ENCODE data around the gene GH1. TPM values are rescaled to one million over a fixed set of nuclear protein-coding genes. Genes with fewer than 3 reads are reported as not detected.

GH1 gene
- polyA plus RNA-seq, 2 of the 4 experiments (the other 2 are of a cell fraction) = not detected

DNA sequence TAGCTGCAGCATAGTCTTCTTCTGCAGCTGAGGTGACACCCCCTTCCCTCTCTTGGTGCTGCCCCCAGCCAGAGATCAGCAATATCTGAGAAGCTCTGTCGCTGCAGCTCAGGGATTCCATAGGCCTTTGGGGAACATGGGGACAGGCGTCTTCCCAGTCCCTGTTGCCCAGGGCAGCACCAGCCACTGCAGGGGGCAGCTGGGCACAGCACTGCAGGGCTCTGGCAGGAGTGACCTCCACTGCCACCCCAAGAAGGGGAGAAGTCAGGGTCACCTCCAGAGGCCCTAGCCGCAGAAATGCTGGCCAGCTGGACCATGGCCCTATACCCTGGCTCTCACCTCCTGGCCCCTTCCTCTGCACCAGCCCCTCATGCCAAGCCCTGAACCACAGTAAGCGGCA is 37.2 kb upstream of the GH1 start:
- no peak for FAIRE-seq
- TF ChIP-seq, protein P1, sequence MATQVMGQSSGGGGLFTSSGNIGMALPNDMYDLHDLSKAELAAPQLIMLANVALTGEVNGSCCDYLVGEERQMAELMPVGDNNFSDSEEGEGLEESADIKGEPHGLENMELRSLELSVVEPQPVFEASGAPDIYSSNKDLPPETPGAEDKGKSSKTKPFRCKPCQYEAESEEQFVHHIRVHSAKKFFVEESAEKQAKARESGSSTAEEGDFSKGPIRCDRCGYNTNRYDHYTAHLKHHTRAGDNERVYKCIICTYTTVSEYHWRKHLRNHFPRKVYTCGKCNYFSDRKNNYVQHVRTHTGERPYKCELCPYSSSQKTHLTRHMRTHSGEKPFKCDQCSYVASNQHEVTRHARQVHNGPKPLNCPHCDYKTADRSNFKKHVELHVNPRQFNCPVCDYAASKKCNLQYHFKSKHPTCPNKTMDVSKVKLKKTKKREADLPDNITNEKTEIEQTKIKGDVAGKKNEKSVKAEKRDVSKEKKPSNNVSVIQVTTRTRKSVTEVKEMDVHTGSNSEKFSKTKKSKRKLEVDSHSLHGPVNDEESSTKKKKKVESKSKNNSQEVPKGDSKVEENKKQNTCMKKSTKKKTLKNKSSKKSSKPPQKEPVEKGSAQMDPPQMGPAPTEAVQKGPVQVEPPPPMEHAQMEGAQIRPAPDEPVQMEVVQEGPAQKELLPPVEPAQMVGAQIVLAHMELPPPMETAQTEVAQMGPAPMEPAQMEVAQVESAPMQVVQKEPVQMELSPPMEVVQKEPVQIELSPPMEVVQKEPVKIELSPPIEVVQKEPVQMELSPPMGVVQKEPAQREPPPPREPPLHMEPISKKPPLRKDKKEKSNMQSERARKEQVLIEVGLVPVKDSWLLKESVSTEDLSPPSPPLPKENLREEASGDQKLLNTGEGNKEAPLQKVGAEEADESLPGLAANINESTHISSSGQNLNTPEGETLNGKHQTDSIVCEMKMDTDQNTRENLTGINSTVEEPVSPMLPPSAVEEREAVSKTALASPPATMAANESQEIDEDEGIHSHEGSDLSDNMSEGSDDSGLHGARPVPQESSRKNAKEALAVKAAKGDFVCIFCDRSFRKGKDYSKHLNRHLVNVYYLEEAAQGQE (IDR thresholded peaks at IDR 0.05) = no peak
- TF ChIP-seq RFX5 (IDR thresholded peaks at IDR 0.05) (no peak), BCL3 (IDR thresholded peaks at IDR 0.05) (no peak), NR3C1 (IDR thresholded peaks at IDR 0.05) (no peak), SMC3 (IDR thresholded peaks at IDR 0.05) (no peak), FOSB (CRISPR knock-in tag; IDR thresholded peaks at IDR 0.05) (no peak), ZC3H11A (IDR thresholded peaks at IDR 0.05) (no peak), CBX8 (IDR thresholded peaks at IDR 0.05) (no peak), CHD4 (IDR thresholded peaks at IDR 0.05; ENCODE audit: borderline replicate concordance) (no peak), CBX2 (IDR thresholded peaks at IDR 0.05; ENCODE audit: borderline replicate concordance, low read depth) (no peak), BHLHE40 (IDR thresholded peaks at IDR 0.05; ENCODE audit: low read depth, low read length) (no peak), RNF2 (IDR thresholded peaks at IDR 0.05; ENCODE audit: borderline replicate concordance, low read depth) (no peak), HOXB13 (CRISPR knock-in tag; IDR thresholded peaks at IDR 0.05; ENCODE audit: low read depth) (no peak), EHF (CRISPR knock-in tag; IDR thresholded peaks at IDR 0.05) (no peak)
- TF ChIP-seq, protein P2, sequence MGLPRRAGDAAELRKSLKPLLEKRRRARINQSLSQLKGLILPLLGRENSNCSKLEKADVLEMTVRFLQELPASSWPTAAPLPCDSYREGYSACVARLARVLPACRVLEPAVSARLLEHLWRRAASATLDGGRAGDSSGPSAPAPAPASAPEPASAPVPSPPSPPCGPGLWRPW (IDR thresholded peaks at IDR 0.05) = no peak
- CTCF ChIA-PET = interaction anchor here (0.9 to 10.0 kb wide), 12 partner anchors 9 to 178 kb away, joined by 3 to 105 read pairs (median 8); partner anchors contain the start of genes CD79B and GH1
- H3K4me2 ChIP-seq = no peak overlapping the region
- POLR2A ChIA-PET = no interaction called here
- H3K27ac ChIP-seq = no peak overlapping the region
- no peak for ATAC-seq
- DNase-seq (ENCODE audit: low read depth in 1 of 2, low spot score in 1 of 2) = no peak
- peaks cover under 1% of the 10 kb centered on the region; the same call in 1 of the 3 replicates for H3K4me1 ChIP-seq
- no peak overlapping the region for H3K4me3 ChIP-seq
- H3K9me3 ChIP-seq = no peaks in the 10 kb centered on the region
- WGBS (ENCODE audit: missing lambda C conversion rate) = 85% methylated on average over 4 of the region's 4 CpGs

- Histone ChIP-seq H3K27ac (no peak overlapping the region), H3K4me3 (no peak overlapping the region), H3K4me1 (no peaks in the 10 kb centered on the region), H3K4me2 (no peak overlapping the region), H3K9me3 (no peaks in the 10 kb centered on the region)
- ChIA-PET CTCF (interaction anchor here (1.0 to 10.0 kb wide), 11 partner anchors 9 to 178 kb away, joined by 3 to 105 read pairs (median 9); partner anchors contain the start of genes CD79B and GH1), POLR2A (no interaction called here)
- FAIRE-seq (no peak), ATAC-seq (no peak), DNase-seq (ENCODE audit: low read depth in 1 of 2, low spot score in 1 of 2) (no peak)
- TF ChIP-seq KDM1A (IDR thresholded peaks at IDR 0.05; ENCODE audit: low read depth) (peak; percentile 85; the same call in 1 of the 2 replicates), ZC3H11A (IDR thresholded peaks at IDR 0.05) (no peak)
- 65% methylated on average over 11 of the region's 11 CpGs for WGBS (ENCODE audit: missing lambda C conversion rate)
Observed at GRCh38 chr17:63955232-63955631, 36.6 kb upstream of the GH1 start.

- H3K4me1 ChIP-seq = no peaks in the 10 kb centered on the region
- POLR2A ChIA-PET = no interaction called here
- no peak for DNase-seq (ENCODE audit: low read depth in 1 of 2, low spot score in 1 of 2)
- H3K4me2 ChIP-seq = no peak overlapping the region
- 52% methylated on average over 11 of the region's 11 CpGs for WGBS (ENCODE audit: missing lambda C conversion rate)
- CTCF ChIA-PET = interaction anchor here (1.0 to 10.0 kb wide), 13 partner anchors 8 to 179 kb away, joined by 3 to 105 read pairs (median 9); partner anchors contain the start of genes CD79B, CSHL1 and GH1
- TF ChIP-seq TFCP2L1 (CRISPR knock-in tag; IDR thresholded peaks at IDR 0.05) (no peak), CBX2 (IDR thresholded peaks at IDR 0.05; ENCODE audit: borderline replicate concordance, low read depth) (no peak), EP300 (IDR thresholded peaks at IDR 0.05) (no peak), POLR2AphosphoS2 (conservative IDR thresholded peaks at IDR 0.05; ENCODE audit: low read length) (no peak), POLR2A (IDR thresholded peaks at IDR 0.05; ENCODE audit: low read length) (no peak), RFX5 (IDR thresholded peaks at IDR 0.05) (no peak), ESRRA (IDR thresholded peaks at IDR 0.05; ENCODE audit: borderline replicate concordance, low read length) (no peak), FOSB (CRISPR knock-in tag; IDR thresholded peaks at IDR 0.05) (no peak), BCL3 (IDR thresholded peaks at IDR 0.05) (no peak), KDM1A (IDR thresholded peaks at IDR 0.05; ENCODE audit: low read depth) (no peak), HEYL (CRISPR knock-in tag; IDR thresholded peaks at IDR 0.05) (no peak), ZNF302 (CRISPR knock-in tag; IDR thresholded peaks at IDR 0.05) (no peak), EHMT2 (IDR thresholded peaks at IDR 0.05; ENCODE audit: low read depth) (no peak), GATA3 (IDR thresholded peaks at IDR 0.05; ENCODE audit: borderline replicate concordance) (no peak)
- TF ChIP-seq, protein P3, sequence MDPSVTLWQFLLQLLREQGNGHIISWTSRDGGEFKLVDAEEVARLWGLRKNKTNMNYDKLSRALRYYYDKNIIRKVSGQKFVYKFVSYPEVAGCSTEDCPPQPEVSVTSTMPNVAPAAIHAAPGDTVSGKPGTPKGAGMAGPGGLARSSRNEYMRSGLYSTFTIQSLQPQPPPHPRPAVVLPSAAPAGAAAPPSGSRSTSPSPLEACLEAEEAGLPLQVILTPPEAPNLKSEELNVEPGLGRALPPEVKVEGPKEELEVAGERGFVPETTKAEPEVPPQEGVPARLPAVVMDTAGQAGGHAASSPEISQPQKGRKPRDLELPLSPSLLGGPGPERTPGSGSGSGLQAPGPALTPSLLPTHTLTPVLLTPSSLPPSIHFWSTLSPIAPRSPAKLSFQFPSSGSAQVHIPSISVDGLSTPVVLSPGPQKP (IDR thresholded peaks at IDR 0.05; ENCODE audit: low read depth, low read length) = no peak
- FAIRE-seq = no peak
- H3K9me3 ChIP-seq = no peaks in the 10 kb centered on the region
- peak; percentile 6 to 26; a peak in 1 of 6 replicates for ATAC-seq
- no peak overlapping the region for H3K27ac ChIP-seq
- no peak overlapping the region for H3K4me3 ChIP-seq
Observed at GRCh38 chr17:63954402-63955063, 35.9 kb upstream of the GH1 start.

Measured in A549 (cell line).